Sigmoid colon (tissue), 4 donors: ENCODE data around the gene DNASE1L1.

ENCODE experiments used
- CTCF ChIP-seq, 4 experiments: fragments of 450-650 bp in 3 of 4; fragments of 200-600 bp in 1 of 4; IDR thresholded peaks; one replicate each; pipeline ENCODE4 v1.5.1; 2016 to 2019; ENCODE audit warnings: antibody characterized with exemption in 4 of 4, mild to moderate bottlenecking in 3 of 4, moderate library complexity in 2 of 4
- EP300 ChIP-seq, 4 donors: sonication (generic); formaldehyde crosslinking; IDR thresholded peaks; one replicate each; pipeline ENCODE4 v1.6.1; 2017; ENCODE audit warnings: antibody characterized with exemption in 4 of 4
- POLR2A ChIP-seq, 2 donors: fragments of 450-650 bp; IDR thresholded peaks; one replicate each; pipeline ENCODE4 v1.6.1; 2016; ENCODE audit warnings: antibody characterized with exemption in 2 of 2, mild to moderate bottlenecking in 2 of 2, moderate library complexity in 2 of 2

GRCh38 chrX:154373340-154374306 is 35.4 kb downstream of the DNASE1L1 start:
- TF ChIP-seq CTCF (IDR thresholded peaks at IDR 0.05): peak in 2 of 4 experiments; percentile 31 to 40
- no peak for TF ChIP-seq EP300 (IDR thresholded peaks at IDR 0.05)
- TF ChIP-seq POLR2A (IDR thresholded peaks at IDR 0.05): peak in 1 of 2 donors; percentile 40
